RWPE2 (cell line): ENCODE results near the gene SH3PXD2B.

Experiments used
- ATAC-seq: fragments of 200-7000 bp; cut with Tn5 transposase; 3 replicates; pipeline ENCODE4 v1.9.1; 2021; ENCODE audit warnings: low read depth
- DNase-seq: peaks from one replicate; pipeline ENCODE4 v3.0.0-alpha.2; 2020; ENCODE audit warnings: low spot score
- H3K27ac ChIP-seq: fragments of 450-650 bp; 2 replicates; pipeline ENCODE4 v1.5.1; 2017; ENCODE audit warnings: mild to moderate bottlenecking; ENCODE audit not compliant: poor library complexity, severe bottlenecking
- H3K27me3 ChIP-seq: fragments of 250-450 bp; sonication (Bioruptor Pico); 2 replicates; pipeline ENCODE4 v1.5.1; 2021; ENCODE audit warnings: mild to moderate bottlenecking, moderate library complexity; ENCODE audit not compliant: insufficient read depth, poor library complexity, severe bottlenecking
- H3K36me3 ChIP-seq: fragments of 250-450 bp; sonication (Bioruptor Pico); 2 replicates; pipeline ENCODE4 v1.5.1; 2020; ENCODE audit warnings: low read depth, mild to moderate bottlenecking, moderate library complexity
- H3K4me1 ChIP-seq: fragments of 250-450 bp; sonication (Bioruptor Pico); 2 replicates; pipeline ENCODE4 v1.5.1; 2021; ENCODE audit warnings: mild to moderate bottlenecking, moderate library complexity; ENCODE audit not compliant: insufficient read depth, poor library complexity, severe bottlenecking
- H3K4me3 ChIP-seq: fragments of 250-450 bp; sonication (Bioruptor Pico); 2 replicates; pipeline ENCODE4 v1.5.1; 2021; ENCODE audit warnings: mild to moderate bottlenecking, moderate library complexity; ENCODE audit not compliant: severe bottlenecking
- H3K9me3 ChIP-seq: fragments of 250-450 bp; sonication (Bioruptor Pico); 2 replicates; pipeline ENCODE4 v1.5.1; 2021; ENCODE audit warnings: mild to moderate bottlenecking, moderate library complexity; ENCODE audit not compliant: severe bottlenecking
- CTCF ChIP-seq: fragments of 450-650 bp; IDR thresholded peaks from one replicate; pipeline ENCODE4 v1.5.1; 2017; ENCODE audit warnings: mild to moderate bottlenecking, moderate library complexity; ENCODE audit not compliant: poor library complexity, severe bottlenecking

SH3PXD2B gene

GRCh38 chr5:172438319-172438668, 16.0 kb downstream of the SH3PXD2B start:
- DNase-seq (no peak), ATAC-seq (no peak)
- Histone ChIP-seq H3K27me3 (no peaks in the 10 kb centered on the region), H3K4me3 (no peak overlapping the region), H3K9me3 (no peaks in the 10 kb centered on the region), H3K4me1 (peaks cover 22% of the 10 kb centered on the region), H3K27ac (no peak overlapping the region), H3K36me3 (peaks cover 12% of the 10 kb centered on the region)
- TF ChIP-seq CTCF = no peak

DNA sequence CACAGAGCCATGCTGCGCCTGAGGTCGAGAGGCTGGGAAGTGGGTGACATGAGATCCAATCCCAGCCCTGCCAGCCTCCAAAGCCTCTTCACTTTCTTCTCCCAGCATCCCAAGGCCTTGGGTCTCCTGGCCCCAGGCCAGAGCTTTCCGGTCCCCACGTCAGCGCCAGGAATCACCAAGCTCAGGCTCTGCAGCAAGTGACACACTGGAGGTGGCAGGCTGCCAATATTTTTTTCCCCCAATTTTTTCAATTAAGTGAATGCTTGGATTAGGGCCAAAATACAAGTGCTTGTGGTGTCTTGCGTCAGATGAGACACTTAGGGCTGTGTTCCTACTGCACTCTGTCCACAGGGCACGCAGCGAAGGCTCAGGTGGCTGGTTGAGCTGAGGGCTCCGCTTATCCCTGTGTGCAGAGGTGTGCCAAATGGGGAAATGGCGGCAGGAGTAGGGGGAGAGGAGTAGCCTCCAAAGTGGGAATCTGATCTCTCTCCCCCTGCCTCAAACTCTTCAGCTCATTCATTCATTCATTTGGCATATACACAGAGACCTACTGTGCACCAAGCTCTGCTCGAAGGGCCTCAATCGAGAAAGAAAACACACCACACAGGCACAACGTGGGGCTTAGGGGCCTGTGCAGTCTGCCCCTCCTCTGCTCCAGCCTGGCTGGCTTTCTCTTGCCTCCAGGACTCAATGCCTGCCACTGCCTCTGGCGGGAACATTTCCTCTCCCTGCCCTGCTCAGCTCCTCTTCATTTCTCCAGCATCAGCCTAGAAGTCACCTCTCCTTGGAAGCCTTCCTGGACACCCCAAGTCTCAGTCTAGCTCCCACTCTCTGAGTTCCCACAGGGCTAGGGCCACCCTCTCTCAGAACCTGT, 16.6 kb downstream of the SH3PXD2B start:
- Histone ChIP-seq H3K27me3 (no peaks in the 10 kb centered on the region), H3K36me3 (peaks cover 15% of the 10 kb centered on the region), H3K9me3 (no peaks in the 10 kb centered on the region), H3K27ac (no peak overlapping the region), H3K4me1 (peaks cover 15% of the 10 kb centered on the region), H3K4me3 (no peak overlapping the region)
- DNase-seq (no peak), ATAC-seq (peak; percentile 94)
- TF ChIP-seq CTCF = no peak

- Histone ChIP-seq H3K4me3 (no peak overlapping the region), H3K9me3 (no peaks in the 10 kb centered on the region), H3K27ac (no peak overlapping the region), H3K4me1 (peaks cover 14% of the 10 kb centered on the region), H3K36me3 (peaks cover 9% of the 10 kb centered on the region), H3K27me3 (no peaks in the 10 kb centered on the region)
- TF ChIP-seq CTCF = no peak
- DNase-seq (no peak), ATAC-seq (no peak; the same call in 2 of the 3 replicates)
These were observed 17.4 kb downstream of the SH3PXD2B start for GRCh38 chr5:172436879-172437369.

GRCh38 chr5:172436078-172436878, 18.0 kb downstream of the SH3PXD2B start:
- no peak for DNase-seq
- no peaks in the 10 kb centered on the region for H3K9me3 ChIP-seq
- TF ChIP-seq CTCF = no peak
- H3K4me3 ChIP-seq = no peak overlapping the region
- H3K4me1 ChIP-seq = peaks cover 14% of the 10 kb centered on the region
- no peaks in the 10 kb centered on the region for H3K27me3 ChIP-seq
- H3K36me3 ChIP-seq = peaks cover 9% of the 10 kb centered on the region
- H3K27ac ChIP-seq = no peak overlapping the region
- ATAC-seq = no peak
